GM12878 (cell line): ENCODE data around the gene DCAF8. TPM values are rescaled to one million over a fixed set of nuclear protein-coding genes. Genes with fewer than 3 reads are reported as not detected.

ENCODE experiments used
- ATAC-seq: fragments of 200-7000 bp; cut with Tn5 transposase; 3 replicates; pipeline ENCODE4 v1.9.1; 2020; ENCODE audit warnings: mild to moderate bottlenecking, moderate library complexity
- BruUV-seq: library from RNA; stranded (reverse); fragments of 400-500 nt; replicated peaks from 2 replicates; lab custom pipeline; 2021; lab: Mats Ljungman, UMichigan
- CTCF ChIA-PET: fragments of 300-600 bp; sonication (Branson Sonifier 250); formaldehyde crosslinking; extraction: SDS; loops from one replicate; lab custom pipeline; 2021; ENCODE audit warnings: inconsistent platforms; lab: Yijun Ruan, JAX
- POLR2A ChIA-PET: fragments of 350-600 bp; formaldehyde crosslinking; extraction: SDS; loops from one replicate; lab custom pipeline; 2021; ENCODE audit warnings: inconsistent platforms; lab: Charles Lee
- RAD21 ChIA-PET: fragments of 300-600 bp; sonication (Branson Sonifier 250); formaldehyde crosslinking; loops from one replicate; lab custom pipeline; 2023; ENCODE audit warnings: antibody characterized with exemption; ENCODE audit not compliant: unreplicated experiment; lab: Charles Lee
- SMC1A ChIA-PET: fragments of 300-600 bp; sonication (Branson Sonifier 250); formaldehyde crosslinking; loops from one replicate; lab custom pipeline; 2023; ENCODE audit not compliant: unreplicated experiment, uncharacterized antibody; lab: Charles Lee
- DNase-seq: peaks from one replicate; pipeline ENCODE4 v3.0.0-alpha.2; 2011; ENCODE audit warnings: low read depth, low spot score
- FAIRE-seq: peaks from 3 replicates; lab custom pipeline; 2011; peaks lifted over from hg19 to GRCh38; lab: Jason Lieb, UNC
- H2AFZ ChIP-seq: 2 replicates; pipeline ENCODE4 v1.6.0; 2011; ENCODE audit warnings: low read depth, low read length, control low read depth; ENCODE audit not compliant: control insufficient read depth
- H3K27ac ChIP-seq: 2 replicates; pipeline ENCODE4 v1.5.1; 2011; ENCODE audit warnings: control low read depth; ENCODE audit not compliant: control insufficient read depth, insufficient read depth
- H3K27me3 ChIP-seq, 2 experiments: replicated peaks in 1 of 2; 2 replicates each; pipeline versions ENCODE4 v1.6.0 to v1.6.1; 2011; ENCODE audit warnings: low read length in 1 of 2; ENCODE audit not compliant: control insufficient read depth in 2 of 2, insufficient read depth in 2 of 2
- H3K36me3 ChIP-seq, 2 experiments: 2 replicates each; pipeline ENCODE4 v1.5.1; 2011; ENCODE audit warnings: low read length in 1 of 2; ENCODE audit not compliant: control insufficient read depth in 2 of 2, insufficient read depth in 2 of 2
- H3K4me1 ChIP-seq: 2 replicates; pipeline ENCODE4 v1.6.1; 2011; ENCODE audit warnings: mild to moderate bottlenecking, low read length, moderate library complexity, mixed read lengths; ENCODE audit not compliant: control insufficient read depth, insufficient read depth
- H3K4me2 ChIP-seq: 2 replicates; pipeline ENCODE4 v1.6.0; 2011; ENCODE audit warnings: control low read depth; ENCODE audit not compliant: control insufficient read depth, insufficient read depth
- H3K4me3 ChIP-seq: fragments of 200-600 bp; sonication (generic); 2 replicates; pipeline ENCODE4 v1.5.1; 2016
- H3K79me2 ChIP-seq: 2 replicates; pipeline ENCODE4 v1.6.0; 2011; ENCODE audit warnings: low read length; ENCODE audit not compliant: control insufficient read depth, insufficient read depth
- H3K9ac ChIP-seq: 2 replicates; pipeline ENCODE4 v1.8.0; 2011; ENCODE audit warnings: low read length, control low read depth, mixed read lengths; ENCODE audit not compliant: control insufficient read depth, insufficient read depth
- H3K9me3 ChIP-seq: replicated peaks from 3 replicates; pipeline ENCODE4 v1.5.1; 2011; ENCODE audit warnings: mild to moderate bottlenecking, low read length; ENCODE audit not compliant: control insufficient read depth, insufficient read depth
- H4K20me1 ChIP-seq: 2 replicates; pipeline ENCODE4 v1.6.0; 2011; ENCODE audit not compliant: control insufficient read depth, insufficient read depth
- CUX1 ChIP-seq: IDR thresholded peaks from 2 replicates; pipeline ENCODE4 v1.6.1; 2012; ENCODE audit warnings: improper control_type of control experiment, low read depth, low read length; ENCODE audit not compliant: insufficient replicate concordance
- FOXK2 ChIP-seq: fragments of 450-650 bp; IDR thresholded peaks from 2 replicates; pipeline ENCODE4 v1.6.1; 2017; ENCODE audit warnings: mild to moderate bottlenecking, moderate library complexity
- GABPA ChIP-seq: IDR thresholded peaks from 2 replicates; pipeline ENCODE4 v1.6.1; 2014; ENCODE audit warnings: antibody characterized with exemption, low read depth, mild to moderate bottlenecking, inconsistent platforms
- POLR2AphosphoS2 ChIP-seq: IDR thresholded peaks from 2 replicates; pipeline ENCODE4 v1.6.1; 2011; ENCODE audit warnings: low read depth, mild to moderate bottlenecking, low read length, improper control_type of control experiment, moderate library complexity
- POLR2AphosphoS5 ChIP-seq: IDR thresholded peaks from 2 replicates; pipeline ENCODE4 v1.6.1; 2011; ENCODE audit warnings: mild to moderate bottlenecking, low read length, inconsistent platforms
- SIN3A ChIP-seq: IDR thresholded peaks from 2 replicates; pipeline ENCODE4 v1.6.1; 2012; ENCODE audit warnings: low read depth, low read length, improper control_type of control experiment
- SP1 ChIP-seq: IDR thresholded peaks from one replicate; pipeline ENCODE4 v1.6.1; 2011; ENCODE audit warnings: low read depth, low read length
- SRF ChIP-seq, 2 experiments: IDR thresholded peaks; 2 replicates each; pipeline ENCODE4 v1.6.1; 2011; ENCODE audit warnings: low read depth in 2 of 2, low read length in 2 of 2, mild to moderate bottlenecking in 1 of 2, moderate library complexity in 1 of 2
- TBL1XR1 ChIP-seq: IDR thresholded peaks from 2 replicates; pipeline ENCODE4 v1.6.1; 2012; ENCODE audit warnings: low read depth, low read length, improper control_type of control experiment
- ZBED1 ChIP-seq: IDR thresholded peaks from 2 replicates; pipeline ENCODE4 v1.6.1; 2016; ENCODE audit warnings: borderline replicate concordance
- ZNF207 ChIP-seq: fragments of 450-650 bp; IDR thresholded peaks from 2 replicates; pipeline ENCODE4 v1.6.1; 2014; ENCODE audit warnings: antibody characterized with exemption, mild to moderate bottlenecking, borderline replicate concordance
- WGBS: methylation state at CpG from one replicate; pipeline ENCODE4 v1.1.6; 2016; ENCODE audit warnings: low lambda C conversion rate; ENCODE audit not compliant: insufficient replicate concordance, insufficient coverage; ENCODE audit errors: missing lambda C conversion rate; 5-methylcytosine and 5-hydroxymethylcytosine counted together
- in situ Hi-C: fragments of 300-500 bp; cut with MboI; formaldehyde crosslinking; loops from 9 replicates; pipeline ENCODE4 v1.14.3; 2018; ENCODE audit warnings: mixed read lengths
- intact Hi-C: fragments of 100-400 bp; cut with micrococcal nuclease; formaldehyde crosslinking; loops from one replicate; pipeline ENCODE4 v1.14.2; 2022; ENCODE audit not compliant: unreplicated experiment
- polyA plus RNA-seq, 11 experiments: library from polyadenylated mRNA; depleted of rRNA in 4 of 11; unstranded in 6 of 11; stranded (reverse) in 5 of 11; fragments of >200 nt; fragmentation: Nextera tagmentation in 4 of 11; fragmentation: Illumina TruSeq in 1 of 11; extraction: Ambion mirVana in 4 of 11; extraction: Trizol in 1 of 11; gene quantifications; 1 replicate in 1 of 11; 2 replicates in 10 of 11; pipeline versions ENCODE4 v1.2.1 to v1.2.3, GENCODE V29; 2011 to 2016; ENCODE audit warnings: inconsistent platforms in 2 of 11, missing spikeins in 2 of 11, low read depth in 1 of 11
- total RNA-seq, 4 experiments: library from RNA; depleted of rRNA in 3 of 4; stranded (reverse); fragments of >200 nt in 3 of 4; fragmentation: Illumina TruSeq in 1 of 4; extraction: Trizol in 1 of 4; gene quantifications; 2 replicates each; pipeline versions ENCODE4 v1.2.1 to v1.2.3, GENCODE V29; 2013 to 2021

DCAF8 gene
- total and polyA plus RNA-seq, 10 of the 15 experiments (the other 5 are each of a cell fraction or from before 2014, with no cell fraction given), result 10.4 to 152 (median 84.6) TPM

- ChIA-PET SMC1A (interaction anchor here (0.9 to 1.5 kb wide), 2 partner anchors 26 to 85 kb away, joined by 4 to 5 read pairs; no protein-coding TSS in a partner anchor), RAD21 (no interaction called here), CTCF (interaction anchor here (0.6 to 6.0 kb wide), 4 partner anchors 14 to 25 kb away, joined by 3 to 44 read pairs (median 3); no protein-coding TSS in a partner anchor), POLR2A (interaction anchor here (0.5 to 1.0 kb wide), 2 partner anchors 14 to 119 kb away, joined by 4 to 5 read pairs; no protein-coding TSS in a partner anchor)
- H3K27ac ChIP-seq, result no peak overlapping the region
- DNase-seq (no peak), ATAC-seq (no peak), FAIRE-seq (no peak)
- H3K9me3 ChIP-seq, result no peaks in the 10 kb centered on the region
- H3K4me2 ChIP-seq, result no peak overlapping the region
- H3K36me3 ChIP-seq, result peaks cover 1 to 14% of the 10 kb centered on the region in 2 experiments
- WGBS, result 81% methylated on average over 4 of the region's 4 CpGs
- TF ChIP-seq POLR2AphosphoS2 (no peak), GABPA (no peak)
- in situ Hi-C loops (no loop called here), intact Hi-C loops (no loop called here)
- no TSS peak for BruUV-seq
- H3K9ac ChIP-seq, result no peak overlapping the region
- H2AFZ ChIP-seq, result no peak overlapping the region
- H3K27me3 ChIP-seq, result no peaks in the 10 kb centered on the region
- H3K79me2 ChIP-seq, result no peaks in the 10 kb centered on the region
- no peaks in the 10 kb centered on the region for H3K4me1 ChIP-seq
- H3K4me3 ChIP-seq, result no peak overlapping the region
- no peaks in the 10 kb centered on the region for H4K20me1 ChIP-seq
Measured at GRCh38 chr1:160277987-160278386, 15.6 kb upstream of the DCAF8 start.

- no peak overlapping the region for H2AFZ ChIP-seq
- peaks cover 1 to 14% of the 10 kb centered on the region in 2 experiments for H3K36me3 ChIP-seq
- RAD21 ChIA-PET, result no interaction called here
- no peaks in the 10 kb centered on the region for H3K27me3 ChIP-seq
- H3K79me2 ChIP-seq, result no peaks in the 10 kb centered on the region
- no peak for ATAC-seq
- 100% methylated on average over 2 of the region's 2 CpGs for WGBS
- BruUV-seq, result no TSS peak
- intact Hi-C loops (no loop called here), in situ Hi-C loops (no loop called here)
- no peak for DNase-seq
- no peak overlapping the region for H3K9ac ChIP-seq
- H3K4me1 ChIP-seq, result no peaks in the 10 kb centered on the region
- no peak overlapping the region for H3K4me2 ChIP-seq
- H4K20me1 ChIP-seq, result no peaks in the 10 kb centered on the region
- H3K4me3 ChIP-seq, result no peak overlapping the region
- SMC1A ChIA-PET, result interaction anchor here (0.9 to 1.5 kb wide), 2 partner anchors 25 to 84 kb away, joined by 4 to 5 read pairs; no protein-coding TSS in a partner anchor
- TF ChIP-seq SRF (IDR thresholded peaks at IDR 0.05; ENCODE audit: low read depth in 2 of 2, low read length in 2 of 2) (no peak), ZNF207 (no peak), CUX1 (no peak), SIN3A (no peak), TBL1XR1 (no peak), ZBED1 (no peak), SP1 (no peak), FOXK2 (no peak), POLR2AphosphoS5 (no peak)
- no peak overlapping the region for H3K27ac ChIP-seq
- FAIRE-seq, result no peak
- CTCF ChIA-PET, result interaction anchor here (1.3 to 6.0 kb wide), 3 partner anchors 14 to 25 kb away, joined by 3 to 44 read pairs (median 3); no protein-coding TSS in a partner anchor
- POLR2A ChIA-PET, result no interaction called here
- H3K9me3 ChIP-seq, result no peaks in the 10 kb centered on the region
Measured at GRCh38 chr1:160277330-160277729, 15.0 kb upstream of the DCAF8 start.
